ENCODE measurements around the gene FBXO41.
"Not testable (repeated sequence)": the region's sequence is repeated elsewhere in the genome, so short reads cannot be mapped to it uniquely, and the experiment has no call there.

FBXO41 gene

GRCh38 chr2:73267008-73267407, 17.3 kb downstream of the FBXO41 start:
- no peak overlapping the region for H3K27ac ChIP-seq (ENCODE audit: low read depth, low read length, severe bottlenecking)
- no peaks in the 10 kb centered on the region for H3K36me3 ChIP-seq (ENCODE audit: control insufficient read depth, insufficient read depth, low read length)
- 100% methylated on average over 4 of the region's 4 CpGs for WGBS, 2 experiments (ENCODE audit: insufficient coverage in 2 of 2)
- H3K4me1 ChIP-seq (ENCODE audit: control insufficient read depth, insufficient read depth, low read length, poor library complexity, severe bottlenecking) = peaks cover 6% of the 10 kb centered on the region
- H3K9me3 ChIP-seq (ENCODE audit: control insufficient read depth, low read length) = no peaks in the 10 kb centered on the region
- no peak overlapping the region for H3K4me3 ChIP-seq (ENCODE audit: extremely low read depth, insufficient read depth, low read length, poor library complexity, severe bottlenecking)

GRCh38 chr2:73266061-73266901, 18.0 kb downstream of the FBXO41 start:
- no peak overlapping the region for H3K4me3 ChIP-seq (ENCODE audit: extremely low read depth, insufficient read depth, low read length, poor library complexity, severe bottlenecking)
- no peak overlapping the region for H3K27ac ChIP-seq (ENCODE audit: low read depth, low read length, severe bottlenecking)
- no peaks in the 10 kb centered on the region for H3K36me3 ChIP-seq (ENCODE audit: control insufficient read depth, insufficient read depth, low read length)
- WGBS, 2 experiments (ENCODE audit: insufficient coverage in 2 of 2) = 92% methylated on average over 17 to 26 of the region's 26 CpGs
- peaks cover 6% of the 10 kb centered on the region for H3K4me1 ChIP-seq (ENCODE audit: control insufficient read depth, insufficient read depth, low read length, poor library complexity, severe bottlenecking)
- H3K9me3 ChIP-seq (ENCODE audit: control insufficient read depth, low read length) = no peaks in the 10 kb centered on the region

GRCh38 chr2:73265298-73266060, 18.8 kb downstream of the FBXO41 start:
- H3K9me3 ChIP-seq (ENCODE audit: control insufficient read depth, low read length) = no peaks in the 10 kb centered on the region
- 91 to 92% methylated on average over 23 to 26 of the region's 28 CpGs for WGBS, 2 experiments (ENCODE audit: insufficient coverage in 2 of 2)

GRCh38 chr2:73264783-73265182, 19.5 kb downstream of the FBXO41 start:
- no peaks in the 10 kb centered on the region for H3K36me3 ChIP-seq (ENCODE audit: control insufficient read depth, insufficient read depth, low read length)
- peaks cover 6% of the 10 kb centered on the region for H3K4me1 ChIP-seq (ENCODE audit: control insufficient read depth, insufficient read depth, low read length, poor library complexity, severe bottlenecking)
- no peak overlapping the region for H3K4me3 ChIP-seq (ENCODE audit: extremely low read depth, insufficient read depth, low read length, poor library complexity, severe bottlenecking)
- WGBS, 2 experiments (ENCODE audit: insufficient coverage in 2 of 2) = 90 to 92% methylated on average over 3 of the region's 4 CpGs
- H3K9me3 ChIP-seq (ENCODE audit: control insufficient read depth, low read length) = no peaks in the 10 kb centered on the region
- H3K27ac ChIP-seq (ENCODE audit: low read depth, low read length, severe bottlenecking) = no peak overlapping the region

More at GRCh38 chr2:73265298-73266060, 18.8 kb downstream of the FBXO41 start:
- peaks cover 6% of the 10 kb centered on the region for H3K4me1 ChIP-seq (ENCODE audit: control insufficient read depth, insufficient read depth, low read length, poor library complexity, severe bottlenecking)
- no peak overlapping the region for H3K27ac ChIP-seq (ENCODE audit: low read depth, low read length, severe bottlenecking)
- H3K36me3 ChIP-seq (ENCODE audit: control insufficient read depth, insufficient read depth, low read length) = no peaks in the 10 kb centered on the region
- H3K4me3 ChIP-seq (ENCODE audit: extremely low read depth, insufficient read depth, low read length, poor library complexity, severe bottlenecking) = no peak overlapping the region

GRCh38 chr2:73264332-73264606, 20.0 kb downstream of the FBXO41 start:
- Histone ChIP-seq H3K4me1 (ENCODE audit: control insufficient read depth, insufficient read depth, low read length, poor library complexity, severe bottlenecking) (peaks cover 6% of the 10 kb centered on the region), H3K4me3 (ENCODE audit: extremely low read depth, insufficient read depth, low read length, poor library complexity, severe bottlenecking) (no peak overlapping the region), H3K27ac (ENCODE audit: low read depth, low read length, severe bottlenecking) (no peak overlapping the region), H3K9me3 (ENCODE audit: control insufficient read depth, low read length) (no peaks in the 10 kb centered on the region), H3K36me3 (ENCODE audit: control insufficient read depth, insufficient read depth, low read length) (no peaks in the 10 kb centered on the region)
- WGBS, 2 experiments (ENCODE audit: insufficient coverage in 2 of 2) = 94% methylated on average over 12 to 15 of the region's 15 CpGs

- Histone ChIP-seq H3K4me3 (ENCODE audit: extremely low read depth, insufficient read depth, low read length, poor library complexity, severe bottlenecking) (no peak overlapping the region), H3K4me1 (ENCODE audit: control insufficient read depth, insufficient read depth, low read length, poor library complexity, severe bottlenecking) (peaks cover 6% of the 10 kb centered on the region), H3K27ac (ENCODE audit: low read depth, low read length, severe bottlenecking) (no peak overlapping the region), H3K36me3 (ENCODE audit: control insufficient read depth, insufficient read depth, low read length) (no peaks in the 10 kb centered on the region), H3K9me3 (ENCODE audit: control insufficient read depth, low read length) (no peaks in the 10 kb centered on the region)
- WGBS, 2 experiments (ENCODE audit: insufficient coverage in 2 of 2) = 95% methylated on average over 7 to 11 of the region's 16 CpGs
These were observed 20.5 kb downstream of the FBXO41 start for GRCh38 chr2:73263540-73264331.

GRCh38 chr2:73262691-73263429, 21.4 kb downstream of the FBXO41 start:
- H3K4me3 ChIP-seq (ENCODE audit: extremely low read depth, insufficient read depth, low read length, poor library complexity, severe bottlenecking); H3K4me1 ChIP-seq (ENCODE audit: control insufficient read depth, insufficient read depth, low read length, poor library complexity, severe bottlenecking); H3K36me3 ChIP-seq (ENCODE audit: control insufficient read depth, insufficient read depth, low read length); H3K27ac ChIP-seq (ENCODE audit: low read depth, low read length, severe bottlenecking); H3K9me3 ChIP-seq (ENCODE audit: control insufficient read depth, low read length): not testable (repeated sequence)
- WGBS, 2 experiments (ENCODE audit: insufficient coverage in 2 of 2) = 92 to 99% methylated on average over 11 to 12 of the region's 18 CpGs

- Histone ChIP-seq H3K9me3 (ENCODE audit: control insufficient read depth, low read length) (no peaks in the 10 kb centered on the region), H3K36me3 (ENCODE audit: control insufficient read depth, insufficient read depth, low read length) (no peaks in the 10 kb centered on the region), H3K27ac (ENCODE audit: low read depth, low read length, severe bottlenecking) (no peak overlapping the region), H3K4me1 (ENCODE audit: control insufficient read depth, insufficient read depth, low read length, poor library complexity, severe bottlenecking) (peaks cover 6% of the 10 kb centered on the region), H3K4me3 (ENCODE audit: extremely low read depth, insufficient read depth, low read length, poor library complexity, severe bottlenecking) (no peak overlapping the region)
- WGBS, 2 experiments (ENCODE audit: insufficient coverage in 2 of 2) = 83% methylated on average over 1 of the region's 4 CpGs; no CpG with 5 or more reads in 1 of the 2 experiments
These were observed 22.1 kb downstream of the FBXO41 start for GRCh38 chr2:73262108-73262651.

GRCh38 chr2:73260338-73260984, 23.8 kb downstream of the FBXO41 start:
- no peak overlapping the region for H3K4me3 ChIP-seq (ENCODE audit: extremely low read depth, insufficient read depth, low read length, poor library complexity, severe bottlenecking)
- no peaks in the 10 kb centered on the region for H3K9me3 ChIP-seq (ENCODE audit: control insufficient read depth, low read length)
- WGBS, 2 experiments (ENCODE audit: insufficient coverage in 2 of 2) = 28 to 41% methylated on average over 10 to 14 of the region's 17 CpGs
- H3K36me3 ChIP-seq (ENCODE audit: control insufficient read depth, insufficient read depth, low read length) = peaks cover 4% of the 10 kb centered on the region
- no peaks in the 10 kb centered on the region for H3K4me1 ChIP-seq (ENCODE audit: control insufficient read depth, insufficient read depth, low read length, poor library complexity, severe bottlenecking)
- no peak overlapping the region for H3K27ac ChIP-seq (ENCODE audit: low read depth, low read length, severe bottlenecking)

Data from mesodermal cell (in vitro differentiated cells).